GM18505 (cell line): ENCODE results near the gene TTC39C.
"Not testable (repeated sequence)": the region's sequence is repeated elsewhere in the genome, so short reads cannot be mapped to it uniquely, and the experiment has no call there.

ENCODE experiments used
- ATAC-seq: cut with Tn5 transposase; IDR thresholded peaks from one replicate; pipeline ENCODE4 v1.9.1; 2021; ENCODE audit not compliant: unreplicated experiment
- POLR2A ChIP-seq: IDR thresholded peaks from 4 replicates; pipeline ENCODE4 v1.6.1; 2011; ENCODE audit warnings: borderline replicate concordance; ENCODE audit not compliant: insufficient read depth, insufficient read length; ENCODE audit errors: extremely low read depth

TTC39C gene

DNA sequence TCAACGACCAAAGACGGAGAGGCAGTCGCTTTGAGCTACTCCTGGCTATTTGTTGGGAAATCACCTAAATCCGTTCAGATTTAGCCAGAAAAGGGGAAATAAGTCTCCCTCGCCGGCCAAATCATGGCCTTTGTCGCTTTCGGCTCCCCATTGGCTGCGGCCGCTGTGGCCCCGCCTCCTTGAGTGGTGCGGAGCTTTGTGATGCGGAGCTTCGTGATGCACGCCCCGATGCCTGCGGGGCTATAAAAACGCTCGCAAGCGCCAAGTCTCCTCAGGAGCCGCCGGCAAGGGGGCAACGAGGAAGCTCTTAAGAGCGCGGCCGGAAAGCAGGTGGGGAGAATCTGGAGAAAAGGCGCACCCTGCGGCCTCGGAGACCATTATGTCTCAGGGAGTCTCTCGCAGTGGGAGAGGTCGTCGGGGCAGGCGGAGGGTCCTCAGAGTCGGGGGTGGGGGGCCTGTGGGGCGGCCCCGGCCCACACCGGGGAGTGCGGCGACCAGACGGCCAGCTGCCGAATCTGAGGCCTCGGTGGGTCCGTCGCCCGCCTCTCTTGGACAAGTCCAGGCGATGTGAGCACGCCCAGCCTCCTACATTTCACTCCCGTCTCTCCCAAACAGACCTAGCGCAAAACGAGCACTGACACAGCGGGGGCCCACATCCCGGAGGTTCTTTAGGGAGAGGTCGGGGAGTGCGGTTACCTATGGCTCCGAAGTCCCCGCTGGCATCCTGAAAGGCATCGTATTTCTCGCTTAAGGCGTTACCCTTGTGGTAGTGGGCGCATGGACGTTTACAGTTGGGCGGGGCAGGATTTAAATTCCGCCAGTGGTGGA, 124.4 kb downstream of the TTC39C start, which contains the start of gene CABYR:
CABYR (plus strand) TSS at position 274 of the 828 bp plus-strand sequence. CDS start 4,053 bp downstream, outside the sequence.
- ATAC-seq, result peak; percentile 85
- TF ChIP-seq POLR2A, result peak; percentile 65

DNA sequence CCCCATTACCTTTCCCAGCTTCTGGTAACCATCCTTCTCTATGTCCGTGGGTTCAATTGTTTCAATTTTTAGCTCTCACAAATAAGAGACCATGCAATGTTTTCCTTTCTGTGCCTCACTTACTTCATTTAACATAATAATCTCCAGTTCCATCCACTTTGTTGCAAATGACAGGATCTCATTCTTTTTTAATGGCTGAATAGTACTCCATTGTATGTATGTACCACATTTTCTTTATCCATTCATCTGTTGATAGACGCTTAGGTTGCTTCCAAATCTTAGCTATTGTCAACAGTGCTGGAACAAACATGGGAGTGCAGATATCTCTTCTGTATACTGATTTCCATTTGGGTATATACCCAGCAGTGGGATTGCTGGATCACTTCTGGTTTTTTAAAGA, 126.1 kb downstream of the TTC39C start:
- no peak for ATAC-seq
- TF ChIP-seq POLR2A, result no peak

DNA sequence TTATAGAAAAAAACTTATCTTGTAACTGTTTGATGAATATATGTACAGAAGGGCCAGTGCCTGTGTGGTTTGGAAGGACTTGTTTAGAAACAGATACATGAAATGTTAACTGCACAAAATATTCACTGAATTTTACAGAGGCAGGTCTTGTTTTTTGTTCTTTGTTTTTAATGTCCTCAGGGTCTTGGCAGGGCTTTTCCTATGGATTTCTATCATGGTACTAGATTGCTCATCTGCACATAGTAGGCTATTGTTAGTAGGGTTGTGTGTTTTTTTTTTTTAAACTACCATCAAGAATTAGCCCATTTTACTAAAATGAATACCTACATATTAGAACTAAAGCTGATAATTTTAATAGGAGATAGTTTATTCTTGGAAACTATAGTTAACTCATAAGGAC, 127.8 kb downstream of the TTC39C start:
- no peak for TF ChIP-seq POLR2A
- ATAC-seq, result no peak

DNA sequence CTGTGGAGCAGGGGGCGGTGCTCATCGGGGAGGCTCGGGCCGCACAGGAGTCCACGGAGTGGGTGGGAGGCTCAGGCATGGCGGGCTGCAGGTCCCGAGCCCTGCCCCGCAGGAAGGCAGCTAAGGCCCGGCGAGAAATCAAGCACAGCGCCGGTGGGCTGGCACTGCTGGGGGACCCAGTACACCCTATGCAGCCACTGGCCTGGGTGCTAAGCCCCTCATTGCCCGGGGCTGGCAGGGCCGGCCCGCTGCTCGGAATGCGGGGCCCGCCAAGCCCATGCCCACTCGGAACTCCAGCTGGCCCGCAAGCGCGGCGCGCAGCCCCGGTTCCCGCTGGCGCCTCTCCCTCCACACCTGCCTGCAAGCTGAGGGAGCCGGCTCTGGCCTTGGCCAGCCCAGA, 135.0 kb downstream of the TTC39C start:
- ATAC-seq, result not testable (repeated sequence)

DNA sequence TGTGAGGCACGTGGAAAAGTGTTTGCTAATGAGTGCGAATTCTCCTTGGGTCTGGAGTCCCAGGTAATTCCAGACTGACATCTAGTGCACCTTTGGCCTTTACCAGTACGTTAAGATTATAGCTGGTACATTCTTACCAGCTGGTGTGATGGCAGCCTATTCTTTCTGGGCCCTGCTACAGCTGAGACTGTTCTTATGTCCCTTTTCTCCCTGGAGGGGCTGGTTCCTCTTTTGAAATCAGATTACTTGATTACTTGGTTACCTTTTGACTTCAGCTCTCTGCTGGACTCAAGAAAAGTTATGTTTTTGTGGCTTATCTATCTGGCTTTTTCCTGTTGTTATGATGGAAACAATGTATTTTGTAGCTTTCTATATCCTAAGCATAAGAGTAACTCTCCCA, 138.8 kb downstream of the TTC39C start:
- no peak for ATAC-seq
- no peak for TF ChIP-seq POLR2A

DNA sequence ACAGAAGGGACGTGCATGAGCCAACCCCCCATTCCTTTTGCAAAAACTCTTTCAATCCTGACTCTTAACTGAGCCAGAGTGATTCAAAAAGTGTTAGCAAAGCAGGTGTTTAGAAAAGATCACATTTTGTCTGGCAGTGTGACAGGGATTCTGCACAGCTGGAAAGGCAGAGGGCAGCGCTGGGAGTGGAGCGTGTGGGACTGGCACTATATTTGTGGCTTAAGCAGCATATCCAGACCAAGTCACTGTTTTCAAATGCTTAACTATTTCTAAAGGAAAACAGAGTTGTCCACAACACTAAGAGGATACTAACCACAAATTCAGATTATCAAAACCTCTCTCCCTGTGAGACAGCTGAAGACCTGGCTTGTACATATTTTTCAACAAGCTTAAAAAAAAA, 143.3 kb downstream of the TTC39C start:
- no peak for ATAC-seq
- TF ChIP-seq POLR2A, result no peak

DNA sequence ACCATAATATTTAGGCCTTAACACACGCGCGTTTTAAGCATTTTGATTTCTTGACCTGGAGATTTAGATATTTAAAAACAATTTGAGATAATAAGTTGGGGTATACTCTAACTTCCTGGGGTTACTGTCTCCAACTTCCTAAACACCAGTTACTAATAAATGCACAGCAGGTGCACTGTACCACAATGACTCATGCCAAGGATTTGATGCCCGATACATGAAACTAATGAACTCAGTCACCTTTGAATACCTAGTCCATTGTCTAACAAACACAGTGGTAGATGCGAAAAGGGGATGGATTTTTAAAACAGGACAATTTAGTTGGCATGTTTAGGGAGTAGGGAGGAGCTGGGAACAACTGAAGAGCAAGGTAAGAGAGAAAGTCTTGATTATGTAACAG, 145.5 kb downstream of the TTC39C start:
- no peak for TF ChIP-seq POLR2A
- no peak for ATAC-seq

DNA sequence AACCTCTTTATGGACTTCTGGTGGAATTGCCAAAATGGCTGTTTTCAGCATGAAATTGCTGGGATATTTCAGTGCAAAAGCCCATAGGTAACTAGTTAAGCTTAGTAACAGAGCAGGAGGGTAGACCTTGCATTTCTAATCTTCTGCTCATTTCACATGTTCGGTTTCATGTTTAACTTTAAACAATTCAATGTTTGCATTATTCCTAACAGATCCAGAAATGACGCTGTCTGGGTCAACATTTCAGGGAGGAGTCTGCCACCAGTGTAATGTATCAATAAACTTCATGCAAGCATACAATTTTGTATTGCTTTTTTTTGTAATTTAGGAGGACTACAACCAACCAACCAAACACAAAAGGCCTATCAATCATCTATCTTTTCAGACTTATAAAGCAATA, 146.8 kb downstream of the TTC39C start:
- no peak for ATAC-seq
- TF ChIP-seq POLR2A, result no peak

DNA sequence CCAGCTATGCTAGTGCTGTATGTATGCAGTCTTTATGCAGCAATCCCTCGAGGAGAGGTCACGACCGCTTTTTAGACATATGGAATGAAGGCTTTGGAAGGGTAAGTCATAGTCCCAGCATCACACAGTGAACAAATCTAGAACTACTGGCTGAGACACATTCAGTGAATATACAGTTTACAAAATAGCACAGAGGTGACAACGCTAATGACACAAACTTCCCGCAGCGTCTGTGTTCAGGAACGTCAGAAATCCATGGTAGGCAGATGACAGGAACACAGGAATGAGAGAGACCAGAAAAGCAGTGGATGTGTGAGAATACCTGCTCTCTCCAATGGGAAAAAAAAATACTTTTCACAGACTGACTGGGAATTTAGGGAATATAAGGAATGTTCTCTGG, 153.9 kb downstream of the TTC39C start:
- no peak for ATAC-seq
- no peak for TF ChIP-seq POLR2A

DNA sequence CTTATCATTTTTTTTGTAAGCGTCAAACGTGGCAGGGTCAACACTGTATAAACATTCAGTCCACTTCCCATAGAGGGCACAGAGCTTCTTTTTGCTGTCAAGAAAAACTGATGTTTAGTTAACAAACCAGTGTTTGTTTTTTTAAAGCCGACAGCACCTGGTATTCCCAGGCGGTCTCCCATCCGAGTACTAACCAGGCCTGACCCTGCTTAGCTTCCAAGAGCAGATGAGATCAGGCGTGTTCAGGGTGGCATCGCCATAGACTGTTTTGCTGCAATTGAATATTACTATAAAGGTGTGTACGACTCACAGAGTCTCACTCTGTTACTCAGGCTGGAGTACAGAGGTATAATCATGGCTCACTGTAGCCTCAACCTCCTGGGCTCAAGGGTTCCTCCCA, 155.8 kb downstream of the TTC39C start:
- no peak for TF ChIP-seq POLR2A
- ATAC-seq, result no peak

DNA sequence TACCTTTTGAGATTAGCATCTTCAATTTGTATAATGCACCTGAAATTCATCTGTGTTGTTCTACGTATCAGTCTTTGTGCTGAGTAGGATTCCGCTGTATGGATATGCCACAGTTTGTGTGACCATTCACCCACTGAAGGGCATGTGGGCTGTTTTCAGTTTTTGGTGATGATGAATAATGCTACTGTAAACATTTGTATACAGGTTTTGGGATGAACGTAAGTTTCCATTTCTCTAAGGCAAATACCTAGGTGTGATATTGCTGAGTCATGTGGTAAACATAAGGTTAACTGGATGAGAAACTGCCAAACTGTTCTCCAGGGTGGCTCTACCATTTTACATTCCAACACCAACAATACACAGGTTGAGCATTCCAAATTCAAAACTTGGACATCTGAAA, 159.4 kb downstream of the TTC39C start:
- no peak for TF ChIP-seq POLR2A
- no peak for ATAC-seq

DNA sequence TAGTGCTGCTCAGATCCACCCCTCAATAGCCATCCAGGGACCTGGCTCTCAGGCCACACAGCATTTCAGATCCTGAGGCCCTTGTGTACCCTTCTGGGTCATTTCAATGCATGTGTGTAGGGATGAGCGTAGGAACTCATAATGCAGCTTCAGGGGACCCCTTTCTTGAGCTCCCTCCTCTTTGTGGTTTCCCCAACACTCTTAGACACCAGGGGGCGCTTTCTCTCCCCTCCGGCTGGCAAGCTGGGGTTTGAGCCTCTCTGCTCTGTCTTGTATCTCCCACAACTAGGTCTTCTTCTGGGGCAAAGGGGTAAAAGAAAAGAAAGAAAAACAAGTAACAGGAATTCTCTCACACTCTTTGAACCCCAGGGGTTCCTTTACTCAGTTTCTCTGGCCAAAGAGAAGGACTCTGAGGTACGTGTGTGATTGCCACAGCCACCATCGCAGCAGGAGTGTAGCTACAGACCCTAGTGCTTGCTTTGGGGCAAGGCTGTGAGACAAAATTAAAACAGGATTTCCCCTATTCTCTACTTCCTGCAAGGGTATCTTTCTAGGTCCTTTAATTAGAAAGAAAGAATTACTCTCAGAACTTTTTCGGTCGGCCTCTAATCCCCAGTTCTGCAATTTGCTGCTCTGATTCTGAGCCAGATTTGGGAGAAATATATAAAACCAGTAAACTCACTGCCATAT, 162.3 kb downstream of the TTC39C start:
- peak; percentile 45 for TF ChIP-seq POLR2A
- peak; percentile 87 for ATAC-seq

DNA sequence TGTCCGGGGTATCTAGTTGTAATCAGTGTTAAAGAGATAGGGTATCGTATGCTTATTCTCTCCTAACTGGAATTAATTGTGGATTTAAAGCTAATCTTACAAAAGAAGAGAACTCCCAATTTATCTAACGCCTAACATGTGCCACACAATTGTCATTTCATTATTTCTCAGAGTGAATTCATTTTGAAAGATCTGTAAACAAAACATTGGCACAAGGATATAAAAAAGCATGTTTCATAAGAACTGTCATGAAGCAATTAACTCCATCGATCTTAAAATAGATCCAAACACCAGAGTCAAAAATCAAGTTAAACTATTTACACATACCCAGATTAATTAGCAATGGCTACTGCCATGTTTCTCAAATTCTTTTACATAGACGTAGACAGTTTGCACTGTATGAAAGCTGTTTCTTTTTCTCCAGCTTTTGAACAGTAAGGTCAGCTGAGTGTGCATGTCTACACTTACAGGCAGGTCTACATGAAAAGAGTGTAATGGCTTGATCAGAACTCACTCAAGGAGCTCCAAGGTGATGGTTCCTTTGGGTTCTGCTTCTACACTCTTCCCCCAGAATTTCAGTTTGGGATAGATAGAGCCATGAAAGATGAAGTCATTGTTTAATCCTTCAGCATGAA, 163.1 kb downstream of the TTC39C start:
- TF ChIP-seq POLR2A, result no peak
- ATAC-seq, result no peak

DNA sequence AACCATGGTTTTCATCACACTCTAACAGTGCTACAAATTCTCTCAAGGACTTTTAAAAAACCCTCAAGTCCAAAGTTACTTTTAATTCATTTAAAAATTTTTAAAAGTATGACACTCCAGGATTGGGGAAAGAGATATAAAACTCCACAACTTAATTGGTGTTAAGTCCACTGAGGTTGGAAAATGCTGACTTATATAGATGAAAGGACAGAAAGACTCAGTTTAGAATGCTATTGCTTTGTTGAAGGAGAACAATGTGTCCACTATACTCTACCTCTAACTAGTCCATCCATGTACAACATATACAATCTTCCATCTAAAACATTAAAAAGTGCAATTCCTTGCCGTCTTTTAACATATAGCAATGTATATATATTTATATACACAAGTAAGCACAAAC, 165.5 kb downstream of the TTC39C start:
- ATAC-seq, result no peak
- no peak for TF ChIP-seq POLR2A
